IgD-negative memory B cell (primary cell): ENCODE measurements around the gene LOX. TPM values are rescaled to one million over a fixed set of nuclear protein-coding genes. Genes with fewer than 3 reads are reported as not detected.
A peak's percentile ranks its signal among the peaks of the same experiment; 100 is the strongest.

Experiments used
- H3K27ac Mint-ChIP-seq, 3 donors: one replicate each; pipeline ENCODE4 v1.8.0; 2020 to 2022; ENCODE audit warnings: mild to moderate bottlenecking in 3 of 3, mixed read lengths in 3 of 3, moderate library complexity in 1 of 3
- H3K27me3 Mint-ChIP-seq: one replicate; pipeline ENCODE4 v1.8.0; 2021; ENCODE audit warnings: mixed read lengths
- H3K36me3 Mint-ChIP-seq: one replicate; pipeline ENCODE4 v1.8.0; 2020; ENCODE audit warnings: mild to moderate bottlenecking, mixed read lengths
- H3K4me1 Mint-ChIP-seq, 3 donors: one replicate each; pipeline ENCODE4 v1.8.0; 2020 to 2022; ENCODE audit warnings: mixed read lengths in 3 of 3, mild to moderate bottlenecking in 1 of 3
- H3K4me3 Mint-ChIP-seq, 4 donors: one replicate each; pipeline ENCODE4 v1.8.0; 2020 to 2022; ENCODE audit warnings: mild to moderate bottlenecking in 4 of 4, mixed read lengths in 4 of 4, moderate library complexity in 3 of 4
- H3K9me3 Mint-ChIP-seq, 3 donors: one replicate each; pipeline ENCODE4 v1.8.0; 2020 to 2021; ENCODE audit warnings: mixed read lengths in 3 of 3, mild to moderate bottlenecking in 1 of 3
- polyA plus RNA-seq: library from polyadenylated mRNA; unstranded; fragments of 300-500 nt; fragmentation: Illumina TruSeq; gene quantifications from one replicate; pipeline ENCODE4 v1.2.3, GENCODE V29; 2021

Gene LOX, protein sequence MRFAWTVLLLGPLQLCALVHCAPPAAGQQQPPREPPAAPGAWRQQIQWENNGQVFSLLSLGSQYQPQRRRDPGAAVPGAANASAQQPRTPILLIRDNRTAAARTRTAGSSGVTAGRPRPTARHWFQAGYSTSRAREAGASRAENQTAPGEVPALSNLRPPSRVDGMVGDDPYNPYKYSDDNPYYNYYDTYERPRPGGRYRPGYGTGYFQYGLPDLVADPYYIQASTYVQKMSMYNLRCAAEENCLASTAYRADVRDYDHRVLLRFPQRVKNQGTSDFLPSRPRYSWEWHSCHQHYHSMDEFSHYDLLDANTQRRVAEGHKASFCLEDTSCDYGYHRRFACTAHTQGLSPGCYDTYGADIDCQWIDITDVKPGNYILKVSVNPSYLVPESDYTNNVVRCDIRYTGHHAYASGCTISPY
- not detected for polyA plus RNA-seq

DNA sequence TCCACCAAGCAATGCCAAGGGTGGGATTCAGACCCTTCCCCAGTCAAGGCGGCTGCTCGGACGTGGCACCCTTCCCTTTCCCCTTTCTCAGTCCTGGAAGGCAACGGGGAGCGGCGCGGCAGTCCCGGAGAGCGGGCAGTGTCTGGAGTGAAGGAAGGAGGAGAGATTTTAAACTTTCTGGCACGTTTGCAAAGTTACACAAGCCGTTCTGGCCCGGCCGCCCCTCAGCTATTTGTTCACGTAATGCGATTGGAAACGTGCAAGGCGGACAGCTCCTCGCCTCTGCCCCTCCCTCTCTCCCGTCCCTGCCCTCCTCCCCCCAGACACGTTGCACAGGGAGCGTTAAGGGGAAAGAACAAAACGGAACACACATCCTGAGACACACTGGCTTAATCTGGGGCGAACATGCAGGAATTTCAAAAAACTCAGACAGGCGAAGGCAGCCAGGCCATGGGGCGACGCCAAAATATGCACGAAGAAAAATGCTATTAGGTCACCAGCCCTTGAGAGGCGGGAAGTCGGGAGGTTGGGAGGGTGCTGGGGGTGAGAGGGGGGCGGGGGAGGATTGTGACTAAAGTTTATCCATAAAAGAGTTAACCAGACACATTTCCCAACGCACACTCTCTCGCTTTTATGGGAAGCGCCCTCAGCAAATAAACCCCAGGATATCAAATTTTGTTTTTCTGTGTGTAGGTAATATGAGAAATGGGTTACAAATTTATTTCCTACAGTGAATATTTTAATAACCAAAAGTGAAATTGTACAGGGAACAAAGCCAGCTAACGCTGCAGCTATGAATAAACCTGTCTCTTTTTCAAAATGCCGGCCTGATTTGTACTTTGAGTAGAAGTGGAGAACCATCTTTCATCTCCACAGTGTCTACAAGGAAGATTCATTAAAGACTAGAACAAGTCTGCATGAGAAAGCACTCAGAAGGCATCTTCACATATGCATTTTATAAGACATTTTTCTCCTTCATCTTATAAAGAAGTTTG lies at the start of gene LOX:
TSS of gene LOX (minus strand) at position 144 of the 995 bp plus-strand sequence. CDS start 274 bp downstream, outside the sequence.
- Mint-ChIP-seq H3K4me1 (peaks cover 3 to 11% (median 8%) of the 10 kb centered on the region in 3 donors), H3K9me3 (peaks cover 0 to 2% (median 0%) of the 10 kb centered on the region in 3 donors), H3K36me3 (no peaks in the 10 kb centered on the region), H3K4me3 (peak within 1 kb of the TSS in 3 of 4 donors; percentile 38 to 84 (median 58)), H3K27ac (no peak within 1 kb of the TSS), H3K27me3 (peaks cover 42% of the 10 kb centered on the region)

DNA sequence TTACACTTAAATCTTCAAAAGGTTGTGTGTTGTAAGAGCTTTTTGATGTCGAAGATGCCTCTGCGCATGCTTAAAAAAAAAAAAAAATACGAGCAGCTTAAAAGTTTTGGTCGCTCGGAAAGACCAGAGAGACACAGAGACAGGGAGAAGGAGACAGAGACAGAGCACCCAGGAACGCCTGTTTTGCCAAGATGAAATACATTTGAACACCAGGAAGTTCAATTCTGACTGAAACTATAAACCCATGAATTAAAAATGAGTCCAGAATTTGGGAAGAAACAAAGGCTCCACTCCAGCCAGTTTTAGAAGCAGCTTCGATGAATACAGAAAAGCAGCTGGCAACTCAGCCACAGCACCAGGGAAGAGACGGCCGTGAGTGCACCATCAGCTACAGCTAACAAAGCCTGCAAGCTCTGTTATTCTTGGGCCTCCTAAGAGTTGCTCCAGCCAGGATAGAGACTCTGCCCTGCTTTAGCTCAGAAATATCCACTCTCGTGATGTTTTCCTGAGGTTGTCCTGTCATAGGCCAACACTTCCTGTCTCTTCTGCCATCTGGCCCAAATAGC lies 48.8 kb upstream of the LOX start:
- Mint-ChIP-seq H3K9me3 (peaks cover 0 to 2% (median 0%) of the 10 kb centered on the region in 3 donors), H3K27ac (no peak overlapping the region), H3K27me3 (no peaks in the 10 kb centered on the region), H3K4me1 (no peaks in the 10 kb centered on the region), H3K36me3 (peaks cover 1% of the 10 kb centered on the region), H3K4me3 (no peak overlapping the region)

DNA sequence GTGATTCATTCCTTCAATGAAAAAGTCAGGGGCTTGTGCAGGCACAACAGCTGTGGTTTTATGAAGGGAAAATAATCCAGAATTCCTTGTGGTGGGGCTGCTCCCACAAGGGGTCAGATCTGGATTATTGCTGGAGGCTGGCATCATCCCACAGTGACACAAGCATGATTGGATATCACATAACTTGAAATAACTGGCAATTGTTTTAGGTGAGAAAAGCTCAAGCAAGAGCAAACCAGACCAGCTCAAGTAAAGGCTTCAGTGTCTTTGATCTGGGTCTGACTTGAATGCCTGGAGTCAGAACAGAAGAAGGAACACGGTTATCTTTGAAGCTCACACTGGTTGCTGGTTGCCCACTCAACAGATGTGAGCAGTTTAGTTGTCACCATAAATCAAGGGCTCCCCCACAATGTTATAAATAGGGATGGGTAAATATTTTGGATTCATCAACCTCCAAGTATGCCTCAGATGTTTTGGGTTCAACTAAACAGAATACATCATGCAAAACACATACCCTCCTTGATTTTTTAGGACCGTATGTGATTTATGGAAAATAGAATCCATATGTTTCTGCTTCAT lies 48.2 kb upstream of the LOX start:
- Mint-ChIP-seq H3K4me1 (no peaks in the 10 kb centered on the region), H3K9me3 (peaks cover 0 to 2% (median 0%) of the 10 kb centered on the region in 3 donors), H3K27me3 (no peaks in the 10 kb centered on the region), H3K4me3 (no peak overlapping the region), H3K36me3 (peaks cover 1% of the 10 kb centered on the region), H3K27ac (no peak overlapping the region)

DNA sequence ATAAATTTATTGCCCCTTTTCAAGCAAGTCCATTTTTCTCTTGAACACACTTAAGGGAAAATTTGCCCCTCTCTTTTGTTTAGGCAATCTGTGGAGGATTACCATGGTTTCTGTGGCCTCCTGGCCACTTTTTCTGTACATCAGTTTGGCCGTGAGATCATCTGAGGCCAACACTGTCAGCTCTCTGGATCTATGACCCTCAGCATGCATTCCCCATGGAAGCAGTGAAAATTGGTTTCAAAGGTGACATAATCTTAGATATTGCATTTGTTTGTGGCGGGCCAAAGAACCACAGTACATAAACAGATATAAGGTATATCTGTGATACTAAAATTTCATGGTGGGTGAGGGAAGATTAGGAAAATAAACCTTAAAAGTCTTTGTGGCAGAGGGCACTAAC lies 46.7 kb upstream of the LOX start:
- Mint-ChIP-seq H3K36me3 (peaks cover 1% of the 10 kb centered on the region), H3K27me3 (peaks cover 2% of the 10 kb centered on the region), H3K4me1 (no peaks in the 10 kb centered on the region), H3K4me3 (no peak overlapping the region), H3K27ac (no peak overlapping the region), H3K9me3 (peaks cover 0 to 2% (median 0%) of the 10 kb centered on the region in 3 donors)

DNA sequence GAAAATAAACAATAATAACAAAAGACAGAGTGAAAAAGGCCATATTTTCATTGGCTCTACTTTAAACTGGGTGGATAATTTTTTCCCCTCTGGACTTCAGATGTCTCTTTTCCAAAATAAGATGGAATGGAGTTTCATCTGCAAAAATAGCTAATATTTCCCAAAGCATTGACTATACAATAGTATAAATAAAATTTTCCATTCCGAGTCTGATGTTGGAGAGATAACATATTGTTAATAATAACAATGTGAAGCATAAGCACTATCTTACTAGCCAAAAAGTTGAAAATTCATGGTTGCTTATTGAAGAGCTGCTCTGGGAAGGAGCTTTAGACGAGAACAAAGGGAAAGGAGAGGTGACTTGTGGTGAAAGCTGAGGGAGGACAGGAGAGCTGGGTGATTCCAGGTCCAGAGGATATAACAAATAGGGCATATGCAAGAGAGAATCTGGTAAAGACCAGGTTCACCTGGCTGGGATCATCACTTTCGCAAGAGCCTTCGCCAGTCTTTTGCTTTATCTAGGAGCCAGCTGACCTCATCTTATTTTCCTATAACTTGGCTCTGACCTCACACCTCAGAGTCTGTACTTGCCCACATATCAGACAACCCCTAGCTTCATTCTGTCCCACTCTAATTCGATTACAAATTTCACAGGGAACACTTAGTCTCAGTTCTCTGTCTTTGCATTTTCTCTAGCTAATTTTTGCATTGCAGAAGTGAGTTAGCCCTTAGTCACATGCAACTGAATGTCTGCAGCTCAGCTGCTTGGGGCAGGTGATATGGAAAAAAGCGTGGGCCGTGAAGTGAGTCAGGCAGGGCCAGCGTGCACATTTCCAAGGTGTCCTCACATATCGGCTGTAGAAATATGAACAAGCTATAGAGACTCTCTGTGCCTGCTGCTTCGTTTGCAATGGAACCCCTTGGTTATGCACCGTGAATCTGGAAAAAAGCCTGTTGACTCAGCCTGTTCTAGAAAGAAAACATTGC lies 43.7 kb upstream of the LOX start:
- Mint-ChIP-seq H3K27ac (no peak overlapping the region), H3K36me3 (peaks cover 1% of the 10 kb centered on the region), H3K27me3 (peaks cover 2% of the 10 kb centered on the region), H3K4me3 (no peak overlapping the region), H3K9me3 (no peaks in the 10 kb centered on the region), H3K4me1 (no peaks in the 10 kb centered on the region)

DNA sequence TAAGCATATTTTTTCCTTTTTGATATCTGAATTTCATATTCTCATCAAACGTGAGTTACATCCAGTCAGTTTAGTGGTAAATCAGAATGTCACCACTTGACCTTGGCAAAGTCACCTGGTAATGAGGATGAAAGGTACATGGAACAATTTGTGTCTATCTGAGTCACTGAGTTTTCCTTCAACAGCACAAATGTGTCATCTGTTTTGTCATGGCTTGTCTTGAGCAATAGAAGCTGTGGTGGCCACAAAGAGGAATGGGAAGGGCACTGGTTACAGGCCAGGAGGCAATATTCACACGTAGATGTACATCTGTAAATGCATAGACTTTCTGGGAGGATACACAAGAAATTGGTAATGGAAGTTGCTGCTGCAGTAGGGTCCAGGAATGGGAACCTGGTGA lies 42.9 kb upstream of the LOX start:
- Mint-ChIP-seq H3K27me3 (peaks cover 2% of the 10 kb centered on the region), H3K4me1 (no peaks in the 10 kb centered on the region), H3K36me3 (peaks cover 1% of the 10 kb centered on the region), H3K4me3 (no peak overlapping the region), H3K27ac (no peak overlapping the region), H3K9me3 (no peaks in the 10 kb centered on the region)

DNA sequence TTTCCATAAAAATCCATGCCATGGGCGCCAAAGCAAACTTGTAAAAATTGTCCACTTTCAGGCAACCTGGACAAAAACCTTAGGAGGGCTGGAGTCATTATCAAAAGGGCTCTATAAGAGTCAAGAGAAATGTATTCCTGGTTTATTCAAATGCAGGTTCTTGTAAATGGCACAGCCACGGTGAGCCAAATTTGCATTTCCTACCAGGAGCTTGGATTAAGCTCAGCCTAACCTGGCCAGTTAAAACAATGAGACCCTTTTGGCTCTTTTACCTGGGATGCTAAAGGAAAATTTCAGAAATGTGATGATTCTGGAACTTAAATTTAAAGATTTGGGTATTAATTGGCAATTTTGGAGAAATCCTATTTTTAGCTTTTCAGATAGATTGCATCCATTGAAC lies 42.4 kb upstream of the LOX start:
- peaks cover 1% of the 10 kb centered on the region for H3K36me3 Mint-ChIP-seq
- H3K4me1 Mint-ChIP-seq: no peaks in the 10 kb centered on the region
- no peak overlapping the region for H3K27ac Mint-ChIP-seq
- H3K27me3 Mint-ChIP-seq: peaks cover 2% of the 10 kb centered on the region
- H3K9me3 Mint-ChIP-seq: no peaks in the 10 kb centered on the region
- no peak overlapping the region for H3K4me3 Mint-ChIP-seq

DNA sequence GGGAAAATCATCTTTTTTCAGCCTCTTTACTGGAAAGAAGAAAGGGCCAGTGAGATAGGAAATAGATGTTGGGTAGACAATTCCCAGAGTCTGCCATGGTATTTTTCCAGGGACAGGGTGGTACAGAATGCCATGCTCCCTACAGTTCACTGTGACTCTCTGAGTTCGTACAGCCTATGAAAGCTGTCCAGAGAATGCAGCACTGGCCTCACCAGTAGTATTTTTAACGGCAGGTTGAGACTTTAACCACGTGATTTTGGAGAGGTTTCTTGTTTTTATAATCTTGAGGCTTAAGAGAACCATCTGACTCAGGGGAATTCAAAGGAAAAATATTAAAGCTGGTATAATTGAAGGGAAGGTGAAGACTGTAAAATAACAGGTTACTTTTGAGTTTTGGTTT lies 41.1 kb upstream of the LOX start:
- Mint-ChIP-seq H3K4me1 (no peaks in the 10 kb centered on the region), H3K36me3 (peaks cover 1% of the 10 kb centered on the region), H3K27ac (no peak overlapping the region), H3K9me3 (no peaks in the 10 kb centered on the region), H3K27me3 (peaks cover 2% of the 10 kb centered on the region), H3K4me3 (no peak overlapping the region)

DNA sequence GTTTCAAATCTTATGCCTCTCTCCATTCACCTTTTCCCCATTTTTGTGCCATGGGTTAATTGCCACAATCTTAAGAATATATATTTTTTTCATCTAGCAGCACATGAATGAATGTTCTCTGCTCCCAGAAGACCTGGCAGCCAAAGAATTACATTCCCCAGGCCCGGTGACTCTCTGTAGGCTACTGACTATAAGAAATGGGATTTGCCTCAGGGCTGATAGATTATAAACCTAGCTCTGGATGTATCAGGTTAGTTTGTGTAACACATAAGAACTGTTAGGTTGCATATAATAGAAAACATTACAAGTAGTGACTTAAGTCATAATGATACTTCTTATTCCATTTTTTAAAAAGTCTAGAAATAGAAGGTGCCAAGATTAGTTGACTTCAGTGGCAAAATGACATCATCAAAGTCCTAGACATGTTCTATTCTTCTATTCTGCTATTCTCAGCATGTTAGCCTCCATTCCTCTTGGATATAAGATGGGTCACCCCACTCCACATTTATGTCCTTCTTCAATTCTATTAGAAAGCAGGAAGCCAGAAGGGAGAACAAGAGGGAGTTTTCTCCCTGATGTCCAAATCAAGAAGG lies 40.4 kb upstream of the LOX start:
- Mint-ChIP-seq H3K9me3 (no peaks in the 10 kb centered on the region), H3K4me1 (no peaks in the 10 kb centered on the region), H3K4me3 (no peak overlapping the region), H3K27me3 (peaks cover 2% of the 10 kb centered on the region), H3K27ac (no peak overlapping the region), H3K36me3 (peaks cover 1% of the 10 kb centered on the region)

DNA sequence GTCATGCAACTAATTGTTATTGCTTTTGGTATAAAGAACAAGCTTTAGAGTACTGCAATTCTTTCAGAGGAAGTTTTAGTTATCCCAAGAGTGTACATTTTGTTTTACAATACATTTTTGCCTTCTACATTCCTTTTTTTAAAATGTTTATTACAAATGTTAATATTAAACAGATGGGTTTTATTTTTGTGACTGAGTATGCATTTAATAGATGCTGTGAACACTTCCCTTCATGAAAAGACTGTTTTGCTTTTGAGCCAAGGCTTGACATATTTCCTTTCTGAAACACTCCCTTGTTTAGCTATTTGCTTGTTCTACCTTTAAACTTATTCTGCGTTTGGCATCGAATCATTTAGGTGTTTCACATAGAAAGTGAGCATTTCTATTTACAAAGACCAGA lies 36.4 kb upstream of the LOX start:
- H3K4me3 Mint-ChIP-seq: no peak overlapping the region
- H3K36me3 Mint-ChIP-seq: no peaks in the 10 kb centered on the region
- no peak overlapping the region for H3K27ac Mint-ChIP-seq
- H3K4me1 Mint-ChIP-seq: no peaks in the 10 kb centered on the region
- H3K27me3 Mint-ChIP-seq: no peaks in the 10 kb centered on the region
- H3K9me3 Mint-ChIP-seq: no peaks in the 10 kb centered on the region

DNA sequence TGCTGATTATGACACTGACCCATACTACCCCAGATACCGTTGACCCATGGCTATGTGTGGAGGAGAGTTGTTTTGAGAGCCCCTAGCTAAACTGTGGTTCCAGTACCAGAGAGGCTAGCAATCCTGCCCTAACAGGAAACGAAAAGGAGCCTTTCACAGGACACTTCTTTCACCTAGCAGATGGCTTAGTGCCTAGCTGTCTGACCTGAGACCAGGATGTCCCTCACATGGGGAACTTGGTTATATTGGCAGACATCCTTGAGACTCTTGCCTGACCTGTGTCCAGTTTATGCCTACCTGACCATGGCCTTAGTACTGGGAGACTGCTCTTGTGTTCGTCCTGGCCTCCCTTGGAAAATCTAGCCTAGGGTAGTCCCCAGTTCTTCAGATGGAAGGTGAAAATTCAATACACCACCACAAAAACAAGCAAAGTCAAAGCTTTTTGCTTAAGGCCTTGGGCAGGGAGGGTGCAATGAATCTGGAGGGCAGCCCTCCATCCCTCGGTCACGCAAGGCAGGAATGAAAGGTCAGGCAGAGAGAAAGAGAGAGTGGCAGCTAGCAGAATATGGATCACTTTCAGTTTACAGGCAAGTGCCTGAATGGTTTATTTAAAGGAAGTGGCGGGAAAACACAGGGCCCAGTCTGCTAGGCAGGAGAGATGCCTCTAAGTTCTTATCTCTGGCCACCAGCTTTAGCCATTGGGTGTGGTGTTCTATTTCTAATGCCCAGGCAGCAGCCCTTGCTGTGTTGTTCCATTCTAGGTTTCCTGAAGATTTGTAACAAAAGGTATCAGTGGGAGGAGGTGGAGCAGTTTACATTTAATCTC lies 34.9 kb upstream of the LOX start:
- peak overlapping the region in 1 of 4 donors; percentile 50 for H3K4me3 Mint-ChIP-seq
- no peaks in the 10 kb centered on the region for H3K27me3 Mint-ChIP-seq
- no peak overlapping the region for H3K27ac Mint-ChIP-seq
- no peaks in the 10 kb centered on the region for H3K4me1 Mint-ChIP-seq
- no peaks in the 10 kb centered on the region for H3K9me3 Mint-ChIP-seq
- H3K36me3 Mint-ChIP-seq: no peaks in the 10 kb centered on the region

DNA sequence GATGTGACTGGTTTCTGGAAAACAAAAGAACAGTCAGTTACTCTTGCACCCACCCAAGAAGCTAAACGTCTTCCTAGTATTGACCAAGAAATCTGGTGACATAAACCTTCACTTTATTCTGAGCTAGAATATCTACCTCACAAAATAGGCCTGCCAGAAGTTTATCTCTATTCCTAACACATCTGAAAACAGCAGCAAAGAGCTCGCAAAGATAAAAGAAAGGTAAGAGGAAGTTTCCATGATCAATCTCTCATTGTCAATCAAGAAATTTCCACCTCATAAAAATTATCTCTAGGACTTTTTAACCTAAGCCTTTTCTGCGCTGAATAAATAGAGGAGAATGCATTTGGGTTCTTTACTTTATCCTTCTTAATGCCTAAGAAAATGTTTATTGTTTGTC lies 34.0 kb upstream of the LOX start:
- no peak overlapping the region for H3K27ac Mint-ChIP-seq
- no peaks in the 10 kb centered on the region for H3K36me3 Mint-ChIP-seq
- H3K4me3 Mint-ChIP-seq: no peak overlapping the region
- no peaks in the 10 kb centered on the region for H3K4me1 Mint-ChIP-seq
- H3K27me3 Mint-ChIP-seq: peaks cover 2% of the 10 kb centered on the region
- no peaks in the 10 kb centered on the region for H3K9me3 Mint-ChIP-seq

DNA sequence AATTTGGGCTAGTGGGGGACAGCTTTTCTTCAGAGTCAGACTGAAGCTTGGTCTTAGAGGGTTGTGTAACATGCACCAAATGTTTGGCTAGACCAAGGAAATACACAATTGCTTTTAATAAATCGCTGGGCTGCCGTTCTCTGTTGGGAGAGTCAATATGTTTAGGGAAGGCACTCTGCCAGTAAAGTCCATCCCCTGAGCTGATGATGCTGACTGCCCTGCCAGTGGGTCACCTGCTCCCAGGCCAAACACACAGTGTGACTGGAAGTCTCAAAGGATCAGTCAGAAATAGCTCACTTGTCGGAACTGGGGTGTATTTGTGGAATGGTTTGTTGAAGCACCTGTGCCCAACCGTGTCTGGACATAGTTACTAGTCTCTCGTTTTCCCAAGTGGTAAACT lies 33.4 kb upstream of the LOX start:
- no peaks in the 10 kb centered on the region for H3K4me1 Mint-ChIP-seq
- H3K36me3 Mint-ChIP-seq: no peaks in the 10 kb centered on the region
- H3K27ac Mint-ChIP-seq: no peak overlapping the region
- no peak overlapping the region for H3K4me3 Mint-ChIP-seq
- H3K27me3 Mint-ChIP-seq: peaks cover 2% of the 10 kb centered on the region
- H3K9me3 Mint-ChIP-seq: no peaks in the 10 kb centered on the region
